GM21717 (cell line): ENCODE measurements around the gene ESPL1.

Experiments used
- ATAC-seq: cut with Tn5 transposase; IDR thresholded peaks from one replicate; pipeline ENCODE4 v1.9.1; 2021; ENCODE audit warnings: mild to moderate bottlenecking, moderate library complexity; ENCODE audit not compliant: unreplicated experiment

Gene ESPL1

DNA sequence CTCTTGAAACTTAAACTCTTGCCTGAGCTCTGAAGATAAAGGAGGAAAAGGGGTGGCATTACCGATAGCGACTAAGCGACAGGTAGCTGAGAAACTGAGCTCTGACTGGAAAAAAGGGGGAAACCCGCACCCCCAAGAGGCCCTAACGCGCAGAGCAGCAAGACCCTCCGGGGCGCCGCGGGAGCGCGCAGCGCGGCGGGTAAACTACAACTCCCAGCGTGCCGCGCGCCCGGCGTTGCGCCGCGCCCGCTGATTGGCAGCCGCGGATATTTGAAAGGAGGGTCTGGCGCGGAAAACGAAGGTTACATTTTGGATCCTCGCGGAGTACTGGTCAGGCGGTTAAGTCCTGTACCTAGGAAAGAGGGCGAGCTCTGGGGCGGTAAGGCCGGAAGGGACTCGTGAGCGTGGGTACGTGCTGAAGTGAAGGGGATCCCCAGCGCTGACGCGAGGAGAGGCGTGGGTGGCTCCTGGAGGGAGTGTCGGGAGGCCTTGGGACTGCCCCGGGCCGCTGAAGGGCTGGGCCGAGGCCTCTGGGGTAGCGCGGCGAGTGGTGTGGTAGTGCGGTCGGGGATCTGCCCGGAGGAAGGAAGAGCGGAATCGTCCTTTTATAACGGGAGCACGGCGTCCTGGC, at the start of gene ESPL1:
Gene ESPL1, plus strand, starts transcription at position 301 of the 631 bp plus-strand sequence. CDS start 468 bp downstream, outside the sequence.
- peak; percentile 74 for ATAC-seq

- ATAC-seq: no peak
Observed at GRCh38 chr12:53218551-53219291, 49.4 kb upstream of the ESPL1 start.

GRCh38 chr12:53219292-53219955, 48.7 kb upstream of the ESPL1 start:
- ATAC-seq: no peak

- peak; percentile 30 for ATAC-seq
Observed at GRCh38 chr12:53219956-53220693, 48.0 kb upstream of the ESPL1 start.

DNA sequence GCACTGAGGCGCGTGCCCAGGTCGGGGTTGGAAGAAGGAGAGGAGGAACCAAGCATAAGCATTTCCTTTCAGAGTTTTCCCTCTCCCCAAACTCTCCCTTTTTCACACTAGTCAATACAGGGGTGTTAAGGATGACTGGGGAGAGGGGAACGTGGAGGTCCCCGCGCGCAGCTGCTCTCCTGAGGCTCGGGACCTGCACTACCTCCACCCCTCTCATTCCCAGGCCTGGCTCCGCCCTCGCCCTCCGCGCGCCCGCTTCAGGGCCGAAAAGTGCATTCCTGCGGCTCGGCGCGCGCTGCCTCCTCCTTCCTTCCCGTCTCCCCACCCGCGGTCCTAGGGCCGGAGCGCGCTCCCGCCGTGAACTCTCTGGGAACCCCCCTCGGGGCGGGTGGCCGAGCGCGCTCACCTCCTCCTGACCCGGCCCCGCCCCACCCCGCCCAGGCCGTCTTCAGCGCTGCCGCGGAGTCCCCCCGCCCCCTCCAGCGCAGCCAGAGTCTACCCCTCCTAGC, 47.4 kb upstream of the ESPL1 start:
- ATAC-seq: peak; percentile 39

DNA sequence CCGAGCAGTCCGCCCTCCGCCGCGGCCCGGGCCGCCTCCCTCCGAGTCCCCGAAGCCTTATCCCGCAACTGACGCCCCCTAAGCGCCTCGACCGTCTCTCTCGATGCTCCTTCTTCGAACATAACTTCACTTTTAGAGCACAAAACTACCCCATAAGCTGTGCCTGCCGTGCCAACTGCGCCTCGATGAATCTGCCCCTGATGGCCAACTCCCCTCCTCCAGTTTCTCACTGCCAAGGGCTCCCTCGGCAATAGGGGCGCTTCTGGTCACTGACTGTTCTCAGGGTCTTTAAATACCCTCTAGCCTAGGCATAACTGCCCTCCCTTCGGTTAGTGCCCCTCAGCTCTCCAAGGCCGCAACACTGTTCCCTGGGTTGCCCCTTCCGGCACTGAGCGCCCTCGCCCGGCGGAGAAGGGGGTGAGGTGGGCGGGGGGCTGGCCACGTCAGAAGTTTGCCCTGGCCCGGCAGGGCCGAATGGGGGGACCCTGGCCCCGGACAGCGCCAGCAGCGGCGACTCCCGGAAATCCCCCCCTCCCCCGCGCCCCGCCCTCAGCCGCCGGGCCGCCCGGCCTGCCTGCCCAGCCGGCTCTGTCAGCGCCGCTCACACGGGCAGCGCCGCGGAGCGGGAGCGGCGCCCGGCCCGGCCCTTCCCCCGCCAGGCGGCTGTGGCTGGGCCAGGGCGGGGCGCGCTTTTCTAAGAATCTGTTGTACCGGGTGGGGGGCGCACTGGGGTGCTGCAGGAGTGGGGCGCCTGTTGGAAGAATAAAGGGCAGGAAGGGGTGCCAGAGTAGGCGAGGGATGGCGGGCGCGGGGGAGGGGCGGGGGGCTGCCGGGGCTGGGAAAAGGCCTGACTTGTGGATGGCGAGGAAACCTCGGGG, 46.7 kb upstream of the ESPL1 start:
- peak; percentile 32 for ATAC-seq

DNA sequence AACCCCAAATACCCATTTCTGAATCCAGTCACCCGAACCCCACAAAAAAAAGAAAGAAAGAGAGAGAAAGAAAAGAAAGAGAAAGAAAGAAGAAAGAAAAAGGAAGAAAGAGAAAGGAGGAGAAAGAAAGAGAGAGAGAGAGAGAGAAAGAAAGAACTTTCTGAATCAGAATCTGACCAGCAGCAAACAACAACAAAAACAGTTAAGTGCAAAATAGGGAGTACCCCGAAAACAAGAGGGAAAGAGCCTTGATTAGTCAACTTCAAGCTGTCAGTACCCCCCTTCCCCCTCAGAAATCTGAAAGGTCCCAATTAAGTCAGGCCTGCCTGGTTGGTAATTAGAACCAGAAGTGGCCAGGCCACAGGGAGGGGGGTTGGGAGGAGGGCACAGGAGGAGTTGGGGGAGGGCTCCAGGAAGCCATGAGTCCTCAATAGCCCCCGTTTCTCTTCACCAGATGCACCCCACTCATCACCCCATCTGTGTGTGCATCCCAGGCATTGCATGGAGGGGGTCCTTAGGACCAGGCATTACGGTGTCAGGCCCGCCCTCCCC, 45.9 kb upstream of the ESPL1 start:
- ATAC-seq: no peak

- ATAC-seq: no peak
Observed at GRCh38 chr12:53222806-53223261, 45.3 kb upstream of the ESPL1 start.

GRCh38 chr12:53223389-53224060, 44.6 kb upstream of the ESPL1 start:
- ATAC-seq: no peak

DNA sequence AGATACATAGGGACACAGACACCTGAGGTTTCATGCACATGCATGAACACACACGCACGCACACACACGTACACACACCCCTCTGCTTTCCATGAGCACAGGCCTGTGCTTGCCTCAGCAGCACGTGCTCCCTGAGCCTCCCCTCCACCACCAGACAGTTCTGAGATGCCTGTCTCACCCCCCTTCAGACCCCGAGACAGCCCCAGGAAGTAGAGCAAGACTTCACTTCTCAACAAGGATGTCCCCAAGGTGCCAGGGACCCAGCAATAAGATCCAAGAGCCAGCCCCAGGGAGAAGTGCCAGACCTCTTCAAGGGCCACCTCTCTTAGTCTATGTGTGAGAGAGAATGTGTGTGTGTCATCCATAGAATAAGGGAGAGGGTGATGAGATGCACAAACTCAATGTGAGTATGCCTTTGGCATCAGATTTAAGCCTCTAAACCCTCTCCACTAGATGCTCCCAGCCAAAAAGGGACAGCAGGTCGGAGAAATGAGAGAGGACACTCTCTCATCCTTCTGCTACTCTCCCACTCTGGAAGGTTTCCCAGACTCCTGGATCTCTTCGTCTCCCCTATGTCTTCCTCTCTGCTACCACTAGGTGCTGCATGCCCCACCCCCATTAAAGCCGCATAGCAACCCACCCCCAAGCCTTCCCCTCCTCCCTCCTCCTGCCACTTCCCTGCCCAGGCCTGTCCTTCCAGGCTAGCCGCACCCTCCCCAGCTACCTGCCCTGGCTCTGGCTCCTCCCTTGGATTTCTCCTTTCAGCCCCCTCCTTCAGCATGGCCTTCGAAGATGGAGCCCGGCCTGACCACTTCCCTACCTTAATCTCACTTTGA, 43.8 kb upstream of the ESPL1 start:
- ATAC-seq: no peak

DNA sequence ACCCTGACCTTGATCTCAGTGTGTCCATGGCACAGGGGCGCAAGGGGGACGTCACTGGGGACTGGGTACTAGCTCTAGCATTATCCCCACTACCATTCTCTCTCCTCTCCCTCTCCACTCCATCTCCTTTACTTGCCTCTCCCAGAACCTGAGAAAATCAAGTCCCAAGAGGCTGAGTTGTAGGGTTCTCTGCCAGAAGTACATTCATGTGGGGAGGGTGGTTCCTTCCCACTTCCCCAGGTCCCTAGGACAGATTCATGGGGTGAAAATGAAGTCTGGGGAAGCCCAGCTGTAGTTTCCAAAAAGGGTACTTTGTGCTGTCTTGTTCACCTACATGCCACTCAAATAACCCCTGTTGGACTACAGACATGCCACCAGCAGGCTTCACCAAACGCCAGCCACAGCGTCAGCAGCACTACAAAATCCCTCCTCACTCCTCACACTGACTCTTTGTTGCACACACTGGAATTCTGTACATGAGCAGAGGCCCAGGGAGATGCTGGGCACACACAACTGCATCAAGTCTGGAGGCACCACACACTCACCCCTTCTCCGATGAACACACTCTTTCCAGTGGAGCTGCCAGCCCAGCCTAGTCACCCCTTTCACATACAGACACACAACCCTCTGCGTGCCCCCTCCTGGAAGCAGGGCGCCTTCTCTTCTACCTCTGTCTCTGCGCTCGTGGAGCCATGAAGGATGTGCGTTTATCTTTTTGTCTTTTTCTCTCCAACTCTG, 43.0 kb upstream of the ESPL1 start:
- no peak for ATAC-seq

GRCh38 chr12:53225635-53226424, 42.3 kb upstream of the ESPL1 start:
- no peak for ATAC-seq

DNA sequence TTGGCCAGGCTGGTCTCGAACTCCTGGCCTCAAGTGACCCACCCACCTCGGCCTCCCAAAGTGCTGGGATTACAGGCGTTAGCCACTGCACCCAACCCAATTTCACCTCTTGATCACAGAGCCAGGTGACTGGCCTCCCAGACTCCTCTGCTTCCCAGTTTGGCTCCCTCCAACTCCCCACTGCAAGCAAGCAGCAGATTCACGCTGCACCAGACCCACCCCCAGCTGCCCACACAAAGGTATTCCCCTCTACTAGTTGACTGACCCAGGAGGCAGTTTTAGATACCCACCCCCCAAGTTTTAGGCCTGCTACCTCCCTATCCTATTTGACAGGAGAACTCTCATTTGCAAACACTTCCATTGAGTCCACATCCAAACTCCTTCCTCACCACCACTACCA, 41.3 kb upstream of the ESPL1 start:
- no peak for ATAC-seq

- ATAC-seq: no peak
Observed at GRCh38 chr12:53227341-53227740, 40.8 kb upstream of the ESPL1 start.

DNA sequence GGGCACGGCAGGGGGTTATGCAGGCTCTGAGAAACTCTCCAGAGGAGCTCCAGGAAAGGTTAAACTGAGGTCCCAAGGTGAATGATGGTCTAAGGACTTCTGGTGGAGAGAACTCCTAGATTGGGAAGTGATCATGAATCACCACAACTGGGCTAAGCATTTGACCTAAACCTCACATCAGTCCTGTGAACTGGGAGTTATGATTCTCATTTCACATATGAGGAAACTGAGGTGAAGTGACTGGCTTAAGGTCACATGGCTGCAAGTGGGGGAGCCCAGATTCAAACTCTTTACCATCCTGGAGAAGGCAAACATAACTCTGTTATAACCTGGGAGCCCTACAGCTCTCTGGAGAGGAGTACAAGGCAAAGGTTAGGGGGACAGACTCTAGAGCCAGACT, 40.3 kb upstream of the ESPL1 start:
- no peak for ATAC-seq

DNA sequence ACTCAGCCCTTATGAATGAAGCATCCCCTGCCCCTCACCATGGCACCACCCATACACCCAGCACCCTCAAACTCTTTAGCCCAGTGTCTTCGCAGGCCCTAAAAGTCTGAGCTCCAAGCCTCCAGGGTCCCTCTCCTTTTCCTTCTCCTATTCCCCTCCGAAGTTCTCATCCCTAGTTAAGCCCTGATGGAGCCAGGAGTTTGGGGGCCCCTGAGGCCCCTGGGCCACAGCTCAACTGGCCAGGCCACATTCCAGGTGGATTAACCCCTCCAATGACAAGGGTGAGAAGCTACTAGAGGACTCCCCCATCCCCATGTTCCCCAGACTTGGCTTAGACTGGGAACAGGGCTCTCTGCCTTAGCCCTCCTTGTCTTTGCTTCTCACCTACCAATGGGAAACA, 38.6 kb upstream of the ESPL1 start:
- ATAC-seq: no peak
